Measurements from ENCODE around the gene COL18A1.
"Not testable (repeated sequence)": the region's sequence is repeated elsewhere in the genome, so short reads cannot be mapped to it uniquely, and the experiment has no call there.

Gene COL18A1

GRCh38 chr21:45523411-45524101 lies 118.6 kb downstream of the COL18A1 start:
- TF ChIP-seq CTCF (IDR thresholded peaks at IDR 0.05; ENCODE audit: borderline replicate concordance, control extremely low read depth, extremely low read depth, insufficient read depth, missing control alignments) = no peak
- DNase-seq (ENCODE audit: low spot score) = no peak
- in situ Hi-C loops (cut with MboI; ENCODE audit: low sequenced_read_pairs, unreplicated experiment) = no loop called here

DNA sequence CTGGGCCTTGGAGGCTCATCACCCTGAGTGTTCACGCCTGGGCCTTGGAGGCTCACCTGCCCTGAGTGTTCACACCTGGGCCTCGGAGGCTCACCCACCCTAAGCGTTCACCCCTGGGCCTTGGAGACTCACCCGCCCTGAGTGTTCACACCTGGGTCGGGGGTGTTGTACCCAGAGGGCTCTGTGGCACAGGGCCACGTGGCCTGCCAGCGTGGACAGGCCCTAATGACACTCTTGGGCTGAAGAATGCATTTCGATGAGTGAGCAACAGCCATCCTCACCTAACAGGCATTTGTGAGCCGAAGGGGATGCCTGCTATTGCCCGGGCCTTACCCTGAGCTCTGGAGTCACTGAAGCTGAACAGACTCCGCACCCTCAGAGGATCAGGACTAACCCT lies 119.8 kb downstream of the COL18A1 start:
- TF ChIP-seq CTCF (IDR thresholded peaks at IDR 0.05; ENCODE audit: borderline replicate concordance, control extremely low read depth, extremely low read depth, insufficient read depth, missing control alignments) = no peak
- in situ Hi-C loops (cut with MboI; ENCODE audit: low sequenced_read_pairs, unreplicated experiment) = no loop called here
- no peak for DNase-seq (ENCODE audit: low spot score)

DNA sequence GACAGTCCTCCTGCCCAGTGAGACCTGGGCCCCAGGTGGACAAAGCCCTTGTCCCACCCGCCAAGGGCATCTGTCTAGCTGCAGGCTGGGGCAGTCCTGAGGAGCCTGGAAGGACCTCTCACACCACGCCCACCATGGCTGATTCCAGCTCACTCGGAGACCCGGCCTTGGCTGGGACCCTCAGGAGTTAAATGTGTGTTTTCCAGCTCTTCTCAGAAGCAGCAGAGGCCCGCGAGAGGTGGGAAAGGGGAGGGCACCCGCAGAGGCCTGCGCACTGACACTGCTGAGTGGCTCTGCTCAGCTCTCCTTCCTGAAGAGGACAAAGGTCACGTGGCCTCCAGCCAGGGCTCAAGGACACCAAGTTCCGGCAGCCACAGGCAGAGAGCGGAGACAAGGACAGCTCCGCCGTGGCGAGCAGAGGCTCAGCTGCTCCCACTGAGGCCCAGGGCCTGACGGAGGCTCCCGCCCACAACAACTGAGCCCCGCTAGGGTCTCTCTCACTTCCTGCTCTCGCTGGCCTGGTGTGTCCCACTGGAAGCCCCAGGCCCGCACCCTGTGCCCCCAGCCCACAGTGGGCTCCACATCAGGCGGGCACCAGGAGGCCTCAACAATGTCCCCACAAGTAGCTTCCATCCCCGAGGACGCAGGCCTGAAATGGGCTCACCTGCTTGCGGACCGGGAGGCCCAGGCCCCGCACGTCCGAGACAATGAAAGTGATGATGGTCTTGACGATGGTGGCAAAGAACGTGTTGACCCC lies 120.4 kb downstream of the COL18A1 start:
- in situ Hi-C loops (cut with MboI; ENCODE audit: low sequenced_read_pairs, unreplicated experiment) = no loop called here
- TF ChIP-seq CTCF (IDR thresholded peaks at IDR 0.05; ENCODE audit: borderline replicate concordance, control extremely low read depth, extremely low read depth, insufficient read depth, missing control alignments) = no peak
- no peak for DNase-seq (ENCODE audit: low spot score)

DNA sequence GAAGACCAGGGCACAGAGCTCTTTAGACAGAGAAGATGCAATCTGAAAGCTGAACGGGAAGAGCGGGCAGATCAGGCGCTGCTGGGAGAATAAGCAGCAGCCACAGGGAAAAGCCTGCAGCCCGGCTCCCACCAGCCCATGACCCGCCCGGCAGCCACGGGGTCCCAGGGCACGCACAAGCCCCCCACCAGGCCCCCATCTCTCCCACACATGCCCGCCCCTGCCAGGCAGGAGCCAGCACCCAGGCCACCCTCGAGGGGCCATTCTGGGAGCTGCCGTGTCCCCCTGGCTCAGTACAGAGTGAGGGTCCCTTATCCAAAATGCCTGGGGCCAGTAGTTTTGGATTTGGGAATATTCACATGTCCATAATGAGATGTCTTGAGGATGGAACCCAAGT lies 120.9 kb downstream of the COL18A1 start:
- in situ Hi-C loops (cut with MboI; ENCODE audit: low sequenced_read_pairs, unreplicated experiment) = no loop called here
- DNase-seq (ENCODE audit: low spot score) = no peak
- TF ChIP-seq CTCF (IDR thresholded peaks at IDR 0.05; ENCODE audit: borderline replicate concordance, control extremely low read depth, extremely low read depth, insufficient read depth, missing control alignments) = no peak

GRCh38 chr21:45527151-45527999 lies 122.4 kb downstream of the COL18A1 start:
- DNase-seq (ENCODE audit: low spot score); in situ Hi-C loops (cut with MboI; ENCODE audit: low sequenced_read_pairs, unreplicated experiment): not testable (repeated sequence)

- DNase-seq (ENCODE audit: low spot score) = no peak
- no peak for TF ChIP-seq CTCF (IDR thresholded peaks at IDR 0.05; ENCODE audit: borderline replicate concordance, control extremely low read depth, extremely low read depth, insufficient read depth, missing control alignments)
- in situ Hi-C loops (cut with MboI; ENCODE audit: low sequenced_read_pairs, unreplicated experiment) = no loop called here
These were observed 123.2 kb downstream of the COL18A1 start for GRCh38 chr21:45528028-45528705.
